Measurements from ENCODE around the gene GLCCI1. TPM values are rescaled to one million over a fixed set of nuclear protein-coding genes. Genes with fewer than 3 reads are reported as not detected.

GLCCI1 gene
- total RNA-seq, 2 donors from 2014 or later = 44.3 to 55.8 TPM

- H3K4me3 Mint-ChIP-seq = no peak overlapping the region
- TF ChIP-seq CTCF (conservative IDR thresholded peaks at IDR 0.05) = no peak
- peaks cover 3% of the 10 kb centered on the region for H3K4me1 Mint-ChIP-seq
- Histone ChIP-seq H3K4me1 (ENCODE audit: control insufficient read depth, insufficient read depth, low read length) (no peaks in the 10 kb centered on the region), H3K27me3 (ENCODE audit: control insufficient read depth, insufficient read depth, low read length, poor library complexity, severe bottlenecking) (no peaks in the 10 kb centered on the region), H3K9me3 (ENCODE audit: control insufficient read depth, low read length) (no peaks in the 10 kb centered on the region), H3K36me3 (ENCODE audit: control insufficient read depth, insufficient read depth, low read length) (no peaks in the 10 kb centered on the region), H3K4me3 (ENCODE audit: low read length) (no peak overlapping the region), H3K27ac (ENCODE audit: low read depth, low read length) (no peak overlapping the region), H3K9ac (ENCODE audit: extremely low read depth, low read length, poor library complexity, severe bottlenecking) (no peak overlapping the region)
- H3K27me3 Mint-ChIP-seq (ENCODE audit: insufficient read depth) = no peaks in the 10 kb centered on the region
- DNase-seq = no peak
- no peak overlapping the region for H3K27ac Mint-ChIP-seq
- 76 to 100% methylated on average over 1 to 4 of the region's 4 CpGs for WGBS, 2 experiments (ENCODE audit: insufficient coverage in 1 of 2, insufficient read length in 1 of 2)
- H3K36me3 Mint-ChIP-seq (ENCODE audit: low read depth) = no peaks in the 10 kb centered on the region
- peaks cover 17% of the 10 kb centered on the region for H3K9me3 Mint-ChIP-seq
These were observed 137.0 kb downstream of the GLCCI1 start for GRCh38 chr7:8105449-8106095.

- Mint-ChIP-seq H3K27ac (no peak overlapping the region), H3K9me3 (peaks cover 2% of the 10 kb centered on the region), H3K4me1 (peaks cover 13% of the 10 kb centered on the region), H3K4me3 (no peak overlapping the region), H3K36me3 (ENCODE audit: low read depth) (no peaks in the 10 kb centered on the region), H3K27me3 (ENCODE audit: insufficient read depth) (no peaks in the 10 kb centered on the region)
- no peak overlapping the region for H3K4me3 ChIP-seq (ENCODE audit: low read length)
- H3K9ac ChIP-seq (ENCODE audit: extremely low read depth, low read length, poor library complexity, severe bottlenecking) = no peak overlapping the region
- TF ChIP-seq CTCF (conservative IDR thresholded peaks at IDR 0.05) = no peak
- H3K27ac ChIP-seq (ENCODE audit: low read depth, low read length) = no peak overlapping the region
- DNase-seq = no peak
- no peaks in the 10 kb centered on the region for H3K27me3 ChIP-seq (ENCODE audit: control insufficient read depth, insufficient read depth, low read length, poor library complexity, severe bottlenecking)
- H3K36me3 ChIP-seq (ENCODE audit: control insufficient read depth, insufficient read depth, low read length) = no peaks in the 10 kb centered on the region
- H3K4me1 ChIP-seq (ENCODE audit: control insufficient read depth, insufficient read depth, low read length) = no peaks in the 10 kb centered on the region
- WGBS, 2 experiments (ENCODE audit: insufficient coverage in 1 of 2, insufficient read length in 1 of 2) = 90 to 93% methylated on average over 3 to 4 of the region's 4 CpGs
- H3K9me3 ChIP-seq (ENCODE audit: control insufficient read depth, low read length) = no peaks in the 10 kb centered on the region
These were observed 140.8 kb downstream of the GLCCI1 start for GRCh38 chr7:8109196-8110022.

- no peak overlapping the region for H3K27ac ChIP-seq (ENCODE audit: low read depth, low read length)
- no peak for TF ChIP-seq CTCF (conservative IDR thresholded peaks at IDR 0.05)
- no peaks in the 10 kb centered on the region for H3K27me3 ChIP-seq (ENCODE audit: control insufficient read depth, insufficient read depth, low read length, poor library complexity, severe bottlenecking)
- no peaks in the 10 kb centered on the region for H3K4me1 ChIP-seq (ENCODE audit: control insufficient read depth, insufficient read depth, low read length)
- DNase-seq = no peak
- Mint-ChIP-seq H3K27me3 (ENCODE audit: insufficient read depth) (no peaks in the 10 kb centered on the region), H3K9me3 (no peaks in the 10 kb centered on the region), H3K4me1 (peaks cover 10% of the 10 kb centered on the region), H3K36me3 (ENCODE audit: low read depth) (no peaks in the 10 kb centered on the region), H3K4me3 (no peak overlapping the region), H3K27ac (no peak overlapping the region)
- WGBS, 2 experiments (ENCODE audit: insufficient coverage in 1 of 2, insufficient read length in 1 of 2) = 74 to 75% methylated on average over 9 to 11 of the region's 11 CpGs
- H3K9me3 ChIP-seq (ENCODE audit: control insufficient read depth, low read length) = no peaks in the 10 kb centered on the region
- no peaks in the 10 kb centered on the region for H3K36me3 ChIP-seq (ENCODE audit: control insufficient read depth, insufficient read depth, low read length)
- H3K9ac ChIP-seq (ENCODE audit: extremely low read depth, low read length, poor library complexity, severe bottlenecking) = no peak overlapping the region
- H3K4me3 ChIP-seq (ENCODE audit: low read length) = no peak overlapping the region
These were observed 142.8 kb downstream of the GLCCI1 start for GRCh38 chr7:8111282-8111960.

Data from endodermal cell (in vitro differentiated cells).